T follicular helper cell (primary cell): ENCODE results near the gene NDUFA13.

Source experiments
- DNase-seq: peaks from one replicate; pipeline ENCODE4 v3.0.0-alpha.2; 2020; ENCODE audit warnings: low read depth

The NDUFA13 gene

GRCh38 chr19:19547674-19548336 is 31.8 kb downstream of the NDUFA13 start:
- DNase-seq, result no peak

- DNase-seq, result no peak
Observed at GRCh38 chr19:19548915-19549759, 33.1 kb downstream of the NDUFA13 start.

GRCh38 chr19:19549804-19550464 is 33.9 kb downstream of the NDUFA13 start:
- no peak for DNase-seq

- DNase-seq, result no peak
Observed at GRCh38 chr19:19550485-19550929, 34.5 kb downstream of the NDUFA13 start.

GRCh38 chr19:19550972-19551852 is 35.2 kb downstream of the NDUFA13 start:
- no peak for DNase-seq

- no peak for DNase-seq
Observed at GRCh38 chr19:19551853-19552192, 35.8 kb downstream of the NDUFA13 start.

DNA sequence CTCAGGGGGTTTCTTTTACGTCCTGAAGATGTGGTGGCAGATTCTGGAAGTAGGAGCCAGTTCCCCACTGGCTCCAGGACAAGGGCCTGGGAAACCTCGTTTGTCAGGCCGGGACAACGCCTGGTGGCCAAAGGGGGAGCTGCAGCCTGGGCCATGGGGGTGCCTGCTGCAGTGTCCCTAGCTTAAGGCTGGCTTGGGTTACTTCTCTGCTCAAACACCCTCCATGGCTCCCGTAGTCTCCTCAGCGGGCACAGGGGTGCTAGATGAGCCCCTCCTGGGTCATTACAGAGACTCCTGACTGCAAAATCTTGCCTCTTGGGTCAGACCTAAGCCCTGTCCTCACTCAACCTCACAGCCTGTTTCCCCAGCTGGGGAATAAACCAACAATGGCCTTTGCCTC is 36.8 kb downstream of the NDUFA13 start:
- no peak for DNase-seq

- no peak for DNase-seq
Observed at GRCh38 chr19:19553670-19554069, 37.6 kb downstream of the NDUFA13 start.

GRCh38 chr19:19554074-19555023 is 38.3 kb downstream of the NDUFA13 start:
- DNase-seq, result no peak

- no peak for DNase-seq
Observed at GRCh38 chr19:19558055-19558454, 42.0 kb downstream of the NDUFA13 start.

DNA sequence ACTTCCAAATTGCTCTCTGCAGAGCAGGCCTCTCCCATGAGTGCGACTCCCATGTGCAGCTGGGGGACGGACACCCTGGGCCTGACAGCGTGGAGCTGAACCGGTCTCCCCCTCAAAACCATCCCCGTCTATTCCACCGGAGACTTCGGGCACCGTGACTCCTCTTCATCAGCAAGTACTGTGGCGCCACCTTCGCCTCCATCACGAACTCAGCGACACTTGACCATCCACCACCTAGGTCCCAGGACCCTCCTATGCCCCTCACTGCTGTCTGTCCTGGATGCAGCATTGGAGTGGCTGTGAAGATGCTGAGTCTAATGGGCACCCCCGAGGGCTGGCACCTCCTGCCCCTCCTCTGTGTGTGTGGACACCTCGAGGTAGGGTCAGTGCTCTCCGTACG is 42.6 kb downstream of the NDUFA13 start:
- DNase-seq, result no peak

DNA sequence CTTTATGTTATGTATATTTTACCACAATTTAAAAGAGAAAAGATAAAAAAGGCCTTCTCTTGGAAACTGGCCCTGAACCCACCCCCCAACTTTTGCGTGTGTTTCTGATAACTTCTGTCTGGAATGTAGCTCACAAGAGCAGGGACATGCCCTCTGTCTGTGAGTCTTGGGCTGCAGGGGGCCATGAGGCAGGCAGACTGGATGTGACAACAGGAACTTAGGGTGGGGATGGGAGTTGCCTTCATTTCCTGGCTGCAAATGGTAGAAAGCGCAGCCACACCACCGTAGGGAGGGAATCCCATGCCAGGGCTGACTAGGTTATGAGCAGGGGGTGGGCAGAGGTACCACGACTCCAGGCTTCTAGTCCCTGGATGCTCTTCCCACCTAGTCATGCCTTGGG is 43.9 kb downstream of the NDUFA13 start:
- DNase-seq, result no peak

DNA sequence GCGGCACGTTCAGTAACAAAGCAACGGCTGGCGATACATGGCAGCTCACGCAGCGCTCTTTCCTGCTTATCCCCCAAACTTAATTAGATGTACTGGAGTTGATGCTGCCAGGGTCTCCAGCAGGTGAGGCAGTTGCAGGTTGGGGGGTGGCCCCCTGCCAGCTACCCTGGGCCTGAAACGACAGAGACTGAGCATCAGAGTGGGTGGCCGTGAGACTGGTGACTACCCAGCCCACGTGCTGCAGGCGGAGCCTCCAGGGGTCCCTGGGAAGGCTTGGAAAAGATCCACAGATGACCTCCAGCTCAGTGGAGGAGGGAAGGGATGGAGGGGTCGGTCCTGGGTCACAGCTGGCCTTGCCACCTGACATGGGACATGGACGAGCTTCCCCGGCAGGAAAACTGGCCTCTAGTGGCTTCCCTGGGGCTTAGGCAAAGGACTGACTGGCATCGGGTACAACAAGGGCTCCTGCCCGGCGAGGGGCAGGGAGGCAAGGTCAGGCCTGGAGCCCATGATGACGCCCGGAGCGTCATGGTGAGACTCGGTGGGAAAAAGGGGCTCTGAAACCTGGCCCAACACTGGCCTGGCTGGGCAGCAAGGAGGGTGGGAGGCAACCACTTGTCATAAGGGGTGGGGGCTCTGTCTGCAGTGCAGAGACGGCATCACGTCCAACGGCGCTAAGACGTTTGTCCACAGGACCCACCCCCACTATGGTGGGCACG is 46.1 kb downstream of the NDUFA13 start:
- DNase-seq, result no peak

GRCh38 chr19:19562665-19563347 is 46.8 kb downstream of the NDUFA13 start:
- no peak for DNase-seq

- DNase-seq, result no peak
Observed at GRCh38 chr19:19563348-19563848, 47.4 kb downstream of the NDUFA13 start.

DNA sequence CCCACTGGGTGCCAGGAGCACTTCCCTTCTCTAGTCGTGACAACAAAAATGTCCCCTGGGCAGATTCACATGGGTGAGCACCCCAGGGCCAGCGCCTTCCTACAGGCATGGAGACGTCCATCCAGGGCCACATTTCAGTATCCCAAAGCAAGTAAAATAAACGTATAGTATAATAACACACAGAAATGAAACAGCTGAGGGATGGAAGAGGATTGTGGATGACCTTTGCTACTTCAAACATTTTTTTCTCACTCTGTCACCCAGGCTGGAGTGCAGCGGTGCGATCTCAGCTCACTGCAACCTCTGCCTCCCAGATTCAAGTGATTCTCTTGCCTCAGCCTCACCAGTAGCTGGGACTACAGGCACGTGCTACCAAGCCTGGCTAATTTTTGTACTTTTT is 50.3 kb downstream of the NDUFA13 start:
- no peak for DNase-seq

DNA sequence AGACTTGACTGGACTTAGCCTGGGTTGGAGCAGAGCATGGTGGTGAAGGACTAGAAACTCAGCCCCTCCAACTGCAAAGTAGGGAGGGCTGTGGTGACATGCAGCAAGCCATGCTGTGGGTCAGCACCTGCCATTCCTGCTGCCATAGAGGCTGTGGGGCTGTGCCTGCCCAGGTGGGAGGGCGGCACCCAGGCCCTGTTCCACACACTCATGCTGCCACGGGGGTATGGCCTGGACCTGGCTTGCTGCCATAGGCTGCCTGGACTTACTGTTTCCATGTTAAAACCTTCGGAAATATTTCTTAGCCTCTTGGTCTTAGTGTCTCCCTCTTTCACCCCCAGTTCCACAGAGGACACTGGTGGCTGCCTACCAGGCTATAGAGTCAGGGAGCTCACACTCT is 51.4 kb downstream of the NDUFA13 start:
- DNase-seq, result no peak

- no peak for DNase-seq
Observed at GRCh38 chr19:19568802-19569756, 53.1 kb downstream of the NDUFA13 start.
